Stimulated activated CD8-positive, alpha-beta memory T cell treated with anti-CD3 and anti-CD28 coated beads, Interleukin-12 subunit alpha, Interleukin-12 subunit beta, amount 100 ng/mL, for 1 hour (primary cell): ENCODE data around the gene ESPL1.
"Not testable (repeated sequence)": the region's sequence is repeated elsewhere in the genome, so short reads cannot be mapped to it uniquely, and the experiment has no call there.

Source experiments
- DNase-seq: peaks from one replicate; pipeline ENCODE4 v3.0.0-alpha.2; 2020; ENCODE audit warnings: low read depth

The ESPL1 gene

GRCh38 chr12:53259891-53260290 is 8.2 kb upstream of the ESPL1 start:
- DNase-seq = no peak

- DNase-seq = no peak
Observed at GRCh38 chr12:53265783-53266182, 2.3 kb upstream of the ESPL1 start.

DNA sequence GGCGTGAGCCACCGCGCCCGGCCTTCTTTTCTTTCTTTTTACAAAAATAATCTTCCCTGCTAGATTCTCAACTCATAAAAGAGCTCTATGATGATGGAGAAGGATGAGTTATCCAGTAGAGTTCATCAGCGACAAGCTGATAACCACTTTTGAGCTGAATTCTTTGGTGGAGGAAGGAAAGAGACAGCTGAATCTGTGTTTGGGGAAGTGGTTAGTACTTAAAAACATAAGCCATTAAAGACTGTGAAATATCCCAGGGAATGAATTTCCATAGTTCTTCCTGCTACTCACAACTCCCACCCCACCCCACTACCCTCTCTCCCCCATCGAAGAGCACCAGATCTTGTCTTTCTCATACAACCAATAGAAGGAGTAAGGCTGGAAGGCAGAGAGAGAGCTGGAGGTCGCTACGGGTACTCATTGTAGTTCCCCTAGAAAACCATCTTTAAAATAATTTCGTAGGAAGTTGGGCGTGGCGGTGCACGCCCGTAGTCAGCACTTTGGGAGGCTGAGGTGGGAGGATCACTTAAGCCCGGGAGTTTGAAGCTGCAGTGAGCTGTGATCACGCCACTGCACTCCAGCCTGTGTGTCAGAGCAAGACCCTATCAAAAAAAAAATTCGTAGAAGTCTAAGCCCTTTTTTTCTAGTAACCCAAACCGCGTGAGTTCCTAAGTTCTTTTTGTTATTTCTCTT is 647 bp upstream of the ESPL1 start:
- no peak for DNase-seq

DNA sequence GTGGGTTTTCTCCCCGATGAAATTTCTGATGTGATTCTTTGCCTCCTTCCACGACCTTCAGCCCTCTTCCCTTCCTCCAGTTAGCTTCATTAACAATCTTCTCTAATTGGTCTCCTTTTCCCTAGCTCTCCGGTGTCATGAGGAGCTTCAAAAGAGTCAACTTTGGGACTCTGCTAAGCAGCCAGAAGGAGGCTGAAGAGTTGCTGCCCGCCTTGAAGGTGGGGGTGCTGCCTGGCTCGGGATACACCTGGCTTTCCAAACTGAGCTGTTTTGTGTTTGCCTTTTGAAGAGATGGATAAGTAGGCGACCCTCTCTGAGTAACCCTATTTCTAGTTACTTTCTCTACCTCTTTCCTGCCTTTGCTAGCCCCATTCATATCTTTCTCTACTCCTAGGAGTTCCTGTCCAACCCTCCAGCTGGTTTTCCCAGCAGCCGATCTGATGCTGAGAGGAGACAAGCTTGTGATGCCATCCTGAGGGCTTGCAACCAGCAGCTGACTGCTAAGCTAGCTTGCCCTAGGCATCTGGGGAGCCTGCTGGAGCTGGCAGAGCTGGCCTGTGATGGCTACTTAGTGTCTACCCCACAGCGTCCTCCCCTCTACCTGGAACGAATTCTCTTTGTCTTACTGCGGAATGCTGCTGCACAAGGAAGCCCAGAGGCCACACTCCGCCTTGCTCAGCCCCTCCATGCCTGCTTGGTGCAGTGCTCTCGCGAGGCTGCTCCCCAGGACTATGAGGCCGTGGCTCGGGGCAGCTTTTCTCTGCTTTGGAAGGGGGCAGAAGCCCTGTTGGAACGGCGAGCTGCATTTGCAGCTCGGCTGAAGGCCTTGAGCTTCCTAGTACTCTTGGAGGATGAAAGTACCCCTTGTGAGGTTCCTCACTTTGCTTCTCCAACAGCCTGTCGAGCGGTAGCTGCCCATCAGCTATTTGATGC is 797 bp downstream of the ESPL1 start:
- DNase-seq = no peak

DNA sequence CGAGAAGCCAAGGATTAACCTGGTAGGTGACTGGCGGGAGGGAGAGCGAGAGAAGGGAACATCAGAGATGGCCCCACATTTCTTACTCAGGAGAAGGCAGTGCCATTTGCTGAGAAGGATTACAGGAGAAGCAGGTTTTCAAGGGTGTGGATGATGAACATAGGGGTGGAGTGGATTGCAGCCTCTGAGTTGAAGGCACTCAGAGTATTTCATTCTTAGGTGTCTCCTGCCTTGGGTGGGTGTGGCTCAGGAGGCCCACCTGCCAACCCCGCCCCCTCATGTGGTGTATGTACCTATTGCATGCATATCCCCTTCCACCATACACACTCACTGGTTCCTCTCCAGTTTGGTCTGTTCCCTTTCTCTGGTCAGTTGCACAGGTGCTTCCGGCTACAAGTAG is 6.3 kb downstream of the ESPL1 start:
- no peak for DNase-seq

GRCh38 chr12:53276511-53276910 is 8.4 kb downstream of the ESPL1 start:
- DNase-seq = no peak

- DNase-seq = no peak
Observed at GRCh38 chr12:53277981-53278380, 9.9 kb downstream of the ESPL1 start.

GRCh38 chr12:53279283-53279869 is 11.3 kb downstream of the ESPL1 start:
- no peak for DNase-seq

- no peak for DNase-seq
Observed at GRCh38 chr12:53279888-53280498, 11.9 kb downstream of the ESPL1 start.

- no peak for DNase-seq
Observed at GRCh38 chr12:53286448-53286847, 18.3 kb downstream of the ESPL1 start.

DNA sequence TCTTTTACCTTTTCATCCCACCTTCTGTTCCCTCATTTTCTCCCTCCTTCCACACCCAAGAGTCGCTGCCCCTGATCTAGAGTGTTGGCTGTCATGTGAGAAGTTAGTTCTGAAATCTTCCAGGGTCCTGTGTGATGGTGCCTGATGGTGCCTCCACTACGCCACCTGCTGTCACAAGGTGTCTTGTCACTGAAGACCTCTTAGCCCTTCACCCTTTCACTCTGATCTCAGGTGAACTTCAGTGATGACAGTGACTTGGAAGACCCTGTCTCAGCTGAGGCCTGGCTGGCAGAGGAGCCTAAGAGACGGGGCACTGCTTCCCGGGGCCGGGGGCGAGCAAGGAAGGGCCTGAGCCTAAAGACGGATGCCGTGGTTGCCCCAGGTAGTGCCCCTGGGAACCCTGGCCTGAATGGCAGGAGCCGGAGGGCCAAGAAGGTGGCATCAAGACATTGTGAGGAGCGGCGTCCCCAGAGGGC is 19.7 kb downstream of the ESPL1 start:
- peak; percentile 66 for DNase-seq

GRCh38 chr12:53288322-53288721 is 20.2 kb downstream of the ESPL1 start:
- DNase-seq = no peak

GRCh38 chr12:53289891-53290290 is 21.8 kb downstream of the ESPL1 start:
- no peak for DNase-seq

GRCh38 chr12:53290661-53291060 is 22.6 kb downstream of the ESPL1 start:
- no peak for DNase-seq

GRCh38 chr12:53292426-53292825 is 24.3 kb downstream of the ESPL1 start:
- DNase-seq = no peak

GRCh38 chr12:53295070-53295890 is 27.2 kb downstream of the ESPL1 start, which contains the start of gene PFDN5:
PFDN5 (plus strand) TSS chr12:53295542; CDS start chr12:53295568, 26 bp downstream.
- peak; percentile 74 for DNase-seq

DNA sequence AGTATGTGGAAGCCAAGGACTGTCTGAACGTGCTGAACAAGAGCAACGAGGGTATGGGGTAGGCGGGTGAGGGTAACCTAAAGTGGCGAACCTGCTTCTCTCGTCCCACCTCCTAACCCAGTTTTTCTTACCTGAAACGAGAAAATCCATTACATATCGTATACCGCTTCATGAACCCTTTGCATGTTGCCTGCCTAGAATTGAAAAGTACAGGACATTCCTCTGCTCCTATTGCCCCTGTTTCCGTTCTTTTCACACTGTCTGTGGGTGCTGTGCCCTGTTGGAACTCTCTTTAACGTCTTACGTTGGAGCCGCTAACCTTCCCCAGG is 27.8 kb downstream of the ESPL1 start:
- no peak for DNase-seq

GRCh38 chr12:53297106-53297505 is 29.0 kb downstream of the ESPL1 start:
- not testable (repeated sequence) for DNase-seq

GRCh38 chr12:53298164-53298563 is 30.1 kb downstream of the ESPL1 start:
- no peak for DNase-seq

DNA sequence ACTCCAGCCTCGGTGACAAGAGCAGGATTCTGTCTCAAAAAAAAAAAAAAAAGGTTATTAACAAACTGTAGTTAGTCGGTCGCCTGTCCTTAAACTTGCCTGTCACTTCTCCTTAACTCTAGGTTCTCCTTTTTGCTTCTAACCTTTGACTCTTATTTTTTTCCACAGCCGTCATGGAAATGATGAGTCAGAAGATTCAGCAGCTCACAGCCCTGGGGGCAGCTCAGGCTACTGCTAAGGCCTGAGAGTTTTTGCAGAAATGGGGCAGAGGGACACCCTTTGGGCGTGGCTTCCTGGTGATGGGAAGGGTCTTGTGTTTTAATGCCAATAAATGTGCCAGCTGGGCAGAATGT is 31.0 kb downstream of the ESPL1 start:
- DNase-seq = no peak

GRCh38 chr12:53299454-53300180 is 31.5 kb downstream of the ESPL1 start, which contains the start of gene MYG1:
MYG1 (plus strand) TSS chr12:53299695; CDS start chr12:53299738, 43 bp downstream.
- peak; percentile 70 for DNase-seq
